Lung (tissue), 12 donors: ENCODE results near the gene PACRG. TPM values are rescaled to one million over a fixed set of nuclear protein-coding genes. Genes with fewer than 3 reads are reported as not detected.

Source experiments
- ATAC-seq: fragments of 200-7000 bp; cut with Tn5 transposase; one replicate; pipeline ENCODE4 v1.9.1; 2020; ENCODE audit warnings: moderate number of reproducible peaks; ENCODE audit not compliant: insufficient read depth, low FRiP score
- DNase-seq, 3 donors: peaks; one replicate each; pipeline ENCODE4 v3.0.0-alpha.2; 2013 to 2017
- H3K27ac ChIP-seq, 2 donors: one replicate each; pipeline ENCODE4 v1.5.1; 2013; ENCODE audit warnings: mild to moderate bottlenecking in 2 of 2, moderate library complexity in 2 of 2, control low read depth in 1 of 2, inconsistent platforms in 1 of 2, low read depth in 1 of 2, low read length in 1 of 2
- H3K27me3 ChIP-seq, 3 donors: one replicate each; pipeline ENCODE4 v1.5.1; 2013; ENCODE audit warnings: low read length in 2 of 3; ENCODE audit not compliant: control insufficient read depth in 3 of 3, insufficient read depth in 3 of 3
- H3K36me3 ChIP-seq, 4 donors: one replicate each; pipeline ENCODE4 v1.5.1; 2013; ENCODE audit warnings: low read length in 4 of 4, mild to moderate bottlenecking in 1 of 4, moderate library complexity in 1 of 4; ENCODE audit not compliant: control insufficient read depth in 4 of 4, insufficient read depth in 4 of 4
- H3K4me1 ChIP-seq, 5 donors: one replicate each; pipeline ENCODE4 v1.5.1; 2013; ENCODE audit warnings: low read length in 5 of 5, mild to moderate bottlenecking in 2 of 5, moderate library complexity in 1 of 5; ENCODE audit not compliant: control insufficient read depth in 5 of 5, insufficient read depth in 5 of 5
- H3K4me3 ChIP-seq: one replicate; pipeline ENCODE4 v1.5.1; 2013; ENCODE audit warnings: mild to moderate bottlenecking, control low read depth, moderate library complexity
- H3K9ac ChIP-seq, 2 donors: one replicate each; pipeline ENCODE4 v1.5.1; 2013; ENCODE audit warnings: low read length in 2 of 2, control low read depth in 1 of 2; ENCODE audit not compliant: insufficient read depth in 1 of 2
- H3K9me3 ChIP-seq, 4 donors: one replicate each; pipeline ENCODE4 v1.5.1; 2013; ENCODE audit warnings: low read length in 3 of 4, mild to moderate bottlenecking in 1 of 4, moderate library complexity in 1 of 4; ENCODE audit not compliant: control insufficient read depth in 4 of 4, insufficient read depth in 3 of 4
- WGBS, 2 donors: extraction: QIAGEN DNeasy Blood & Tissue Kit; methylation state at CpG; one replicate each; pipeline ENCODE4 v1.1.7; 2013; 5-methylcytosine and 5-hydroxymethylcytosine counted together
- polyA plus RNA-seq, 2 donors: library from polyadenylated mRNA; stranded (reverse); fragments of 200-250 nt; gene quantifications; one replicate each; pipeline ENCODE4 v1.2.1, GENCODE V29; 2013
- total RNA-seq, 2 donors: library from RNA; depleted of rRNA in 1 of 2; stranded (reverse); fragments of >200 nt in 1 of 2; gene quantifications; one replicate each; pipeline ENCODE4 v1.2.1, GENCODE V29; 2014 to 2021
- TF ChIP-seq, protein P1 (sequence below): IDR thresholded peaks from 2 replicates; pipeline ENCODE4 v1.5.1; 2012; ENCODE audit warnings: mild to moderate bottlenecking; ENCODE audit errors: control extremely low read depth, extremely low read depth
- donor health status: control.
- donor health status: control.
- donor health status: Bipolar disorder and iron deficiency.
- donor health status: healthy.
- donor health status: DM: yes; HTN: yes; CAD: no.

PACRG gene
- total and polyA plus RNA-seq, 4 donors: 3.8 to 26.6 (median 7.4) TPM

DNA sequence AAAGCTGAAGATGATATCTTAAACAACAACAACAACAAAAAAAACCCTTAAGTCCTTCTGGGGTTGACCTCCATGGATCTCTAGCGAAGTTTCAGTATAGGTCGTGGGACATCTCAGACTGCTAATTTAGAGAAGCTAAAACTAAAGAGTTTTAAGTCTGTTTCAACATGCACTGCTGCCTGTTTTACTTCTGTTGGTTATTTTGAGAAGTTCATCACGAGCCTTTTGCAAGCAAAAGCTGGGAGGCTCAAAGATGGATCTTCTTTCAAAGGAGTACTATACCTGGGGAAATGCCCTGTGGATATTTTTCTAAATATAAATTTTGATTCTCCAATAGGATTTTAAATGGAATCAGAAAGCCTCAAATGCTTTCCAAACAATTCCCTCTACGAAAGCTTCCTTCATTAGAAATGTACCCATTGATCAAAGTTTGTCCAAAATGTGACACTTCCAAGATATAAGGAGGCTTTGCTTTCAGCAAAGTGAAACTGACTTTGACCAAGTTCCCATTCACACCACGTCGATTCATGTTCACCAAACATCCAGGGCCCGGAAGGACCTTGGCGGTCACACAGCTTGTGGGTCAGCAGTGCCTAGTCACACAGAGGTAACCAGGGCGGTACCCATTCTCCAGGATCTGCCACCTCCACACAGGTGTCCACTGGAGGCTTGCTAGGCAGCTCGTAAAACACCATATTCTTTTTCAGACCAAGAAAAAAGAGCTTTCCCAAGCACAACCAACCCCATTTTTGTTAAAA, 592.0 kb downstream of the PACRG start:
- WGBS, 2 donors: 79 to 91% methylated on average over 10 of the region's 10 CpGs
- no peaks in the 10 kb centered on the region for H3K27me3 ChIP-seq
- peak overlapping the region in 1 of 2 donors; percentile 37 for H3K27ac ChIP-seq
- no peak overlapping the region for H3K9ac ChIP-seq
- peaks cover 0 to 14% (median 4%) of the 10 kb centered on the region in 5 donors for H3K4me1 ChIP-seq
- no peak for ATAC-seq
- no peak overlapping the region for H3K4me3 ChIP-seq
- TF ChIP-seq, protein P1, sequence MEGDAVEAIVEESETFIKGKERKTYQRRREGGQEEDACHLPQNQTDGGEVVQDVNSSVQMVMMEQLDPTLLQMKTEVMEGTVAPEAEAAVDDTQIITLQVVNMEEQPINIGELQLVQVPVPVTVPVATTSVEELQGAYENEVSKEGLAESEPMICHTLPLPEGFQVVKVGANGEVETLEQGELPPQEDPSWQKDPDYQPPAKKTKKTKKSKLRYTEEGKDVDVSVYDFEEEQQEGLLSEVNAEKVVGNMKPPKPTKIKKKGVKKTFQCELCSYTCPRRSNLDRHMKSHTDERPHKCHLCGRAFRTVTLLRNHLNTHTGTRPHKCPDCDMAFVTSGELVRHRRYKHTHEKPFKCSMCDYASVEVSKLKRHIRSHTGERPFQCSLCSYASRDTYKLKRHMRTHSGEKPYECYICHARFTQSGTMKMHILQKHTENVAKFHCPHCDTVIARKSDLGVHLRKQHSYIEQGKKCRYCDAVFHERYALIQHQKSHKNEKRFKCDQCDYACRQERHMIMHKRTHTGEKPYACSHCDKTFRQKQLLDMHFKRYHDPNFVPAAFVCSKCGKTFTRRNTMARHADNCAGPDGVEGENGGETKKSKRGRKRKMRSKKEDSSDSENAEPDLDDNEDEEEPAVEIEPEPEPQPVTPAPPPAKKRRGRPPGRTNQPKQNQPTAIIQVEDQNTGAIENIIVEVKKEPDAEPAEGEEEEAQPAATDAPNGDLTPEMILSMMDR: no peak
- H3K9me3 ChIP-seq: no peaks in the 10 kb centered on the region
- no peak for DNase-seq
- no peaks in the 10 kb centered on the region for H3K36me3 ChIP-seq

GRCh38 chr6:163320402-163320801, 592.6 kb downstream of the PACRG start:
- Histone ChIP-seq H3K27ac (no peak overlapping the region), H3K4me1 (peaks cover 0 to 14% (median 7%) of the 10 kb centered on the region in 5 donors), H3K27me3 (no peaks in the 10 kb centered on the region), H3K9ac (no peak overlapping the region), H3K9me3 (no peaks in the 10 kb centered on the region), H3K36me3 (no peaks in the 10 kb centered on the region), H3K4me3 (no peak overlapping the region)
- DNase-seq (no peak), ATAC-seq (no peak)
- WGBS, 2 donors: 52 to 66% methylated on average over 3 of the region's 3 CpGs
- TF ChIP-seq, protein P1: no peak

- 51 to 53% methylated on average over 2 of the region's 2 CpGs for WGBS, 2 donors
- H3K27ac ChIP-seq: no peak overlapping the region
- ATAC-seq: no peak
- H3K4me3 ChIP-seq: no peak overlapping the region
- no peaks in the 10 kb centered on the region for H3K9me3 ChIP-seq
- TF ChIP-seq, protein P1: no peak
- no peak for DNase-seq
- H3K36me3 ChIP-seq: no peaks in the 10 kb centered on the region
- H3K4me1 ChIP-seq: peaks cover 0 to 14% (median 7%) of the 10 kb centered on the region in 5 donors
- no peak overlapping the region for H3K9ac ChIP-seq
- no peaks in the 10 kb centered on the region for H3K27me3 ChIP-seq
Observed at GRCh38 chr6:163320804-163321203, 593.0 kb downstream of the PACRG start.
